AG08395 (cell line): ENCODE results near the gene PLCD3.

Experiments
- DNase-seq: peaks from one replicate; pipeline ENCODE4 v3.0.0; 2012; ENCODE audit warnings: mixed read lengths, low spot score

PLCD3 gene, protein sequence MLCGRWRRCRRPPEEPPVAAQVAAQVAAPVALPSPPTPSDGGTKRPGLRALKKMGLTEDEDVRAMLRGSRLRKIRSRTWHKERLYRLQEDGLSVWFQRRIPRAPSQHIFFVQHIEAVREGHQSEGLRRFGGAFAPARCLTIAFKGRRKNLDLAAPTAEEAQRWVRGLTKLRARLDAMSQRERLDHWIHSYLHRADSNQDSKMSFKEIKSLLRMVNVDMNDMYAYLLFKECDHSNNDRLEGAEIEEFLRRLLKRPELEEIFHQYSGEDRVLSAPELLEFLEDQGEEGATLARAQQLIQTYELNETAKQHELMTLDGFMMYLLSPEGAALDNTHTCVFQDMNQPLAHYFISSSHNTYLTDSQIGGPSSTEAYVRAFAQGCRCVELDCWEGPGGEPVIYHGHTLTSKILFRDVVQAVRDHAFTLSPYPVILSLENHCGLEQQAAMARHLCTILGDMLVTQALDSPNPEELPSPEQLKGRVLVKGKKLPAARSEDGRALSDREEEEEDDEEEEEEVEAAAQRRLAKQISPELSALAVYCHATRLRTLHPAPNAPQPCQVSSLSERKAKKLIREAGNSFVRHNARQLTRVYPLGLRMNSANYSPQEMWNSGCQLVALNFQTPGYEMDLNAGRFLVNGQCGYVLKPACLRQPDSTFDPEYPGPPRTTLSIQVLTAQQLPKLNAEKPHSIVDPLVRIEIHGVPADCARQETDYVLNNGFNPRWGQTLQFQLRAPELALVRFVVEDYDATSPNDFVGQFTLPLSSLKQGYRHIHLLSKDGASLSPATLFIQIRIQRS

DNA sequence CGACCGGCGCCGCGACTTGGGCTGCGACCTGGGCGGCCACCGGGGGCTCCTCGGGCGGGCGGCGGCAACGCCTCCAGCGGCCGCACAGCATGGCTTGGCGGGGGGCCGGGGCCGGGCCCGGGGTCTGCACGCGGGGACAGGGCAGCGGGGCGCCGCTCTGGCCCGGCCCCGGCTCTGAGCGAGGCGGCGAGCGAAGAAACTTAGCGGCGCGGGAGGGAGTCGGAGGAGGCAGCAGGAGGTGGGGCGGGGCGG is at the start of gene PLCD3:
TSS of gene PLCD3 (minus strand) at position 196 of the 252 bp plus-strand sequence. CDS start at position 91, 105 bp downstream.
- DNase-seq: no peak

DNA sequence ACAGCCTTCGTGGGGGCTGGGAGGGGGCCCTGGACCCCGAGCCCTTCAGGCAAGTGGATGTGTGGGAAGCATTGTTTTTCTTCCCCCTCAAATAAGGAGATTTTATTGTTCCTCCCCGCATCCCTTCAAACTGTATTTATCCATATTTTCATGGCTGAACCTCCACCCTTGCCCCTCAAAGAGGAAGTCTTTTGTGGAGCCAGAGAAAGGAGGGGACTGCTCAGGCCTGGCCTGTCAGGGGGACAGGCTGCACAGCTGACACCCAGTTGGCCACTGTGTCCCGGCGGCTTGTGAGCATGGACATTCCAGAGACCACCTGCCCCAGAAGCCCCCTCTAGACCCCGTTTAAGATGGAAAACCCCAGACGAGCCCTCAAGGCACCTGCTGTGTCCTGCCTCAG is 45.2 kb upstream of the PLCD3 start:
- DNase-seq: no peak

DNA sequence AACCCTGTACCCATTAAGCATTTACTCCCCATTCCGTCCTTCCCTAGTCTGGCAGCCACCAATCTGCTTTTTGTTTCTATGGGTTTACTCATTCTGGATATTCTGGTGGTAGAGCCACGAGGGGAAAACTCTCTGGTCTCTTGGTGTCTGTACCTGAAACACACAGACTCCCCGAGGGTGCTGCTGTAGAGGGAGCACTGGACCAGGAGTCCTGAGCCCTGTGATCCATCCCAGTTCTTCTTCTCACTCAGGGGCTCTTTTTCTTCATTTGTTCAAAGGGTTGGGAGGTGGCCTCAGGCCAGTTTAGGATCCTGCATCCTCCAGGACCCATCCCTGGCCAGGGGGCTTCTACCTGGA is 43.4 kb upstream of the PLCD3 start:
- no peak for DNase-seq

DNA sequence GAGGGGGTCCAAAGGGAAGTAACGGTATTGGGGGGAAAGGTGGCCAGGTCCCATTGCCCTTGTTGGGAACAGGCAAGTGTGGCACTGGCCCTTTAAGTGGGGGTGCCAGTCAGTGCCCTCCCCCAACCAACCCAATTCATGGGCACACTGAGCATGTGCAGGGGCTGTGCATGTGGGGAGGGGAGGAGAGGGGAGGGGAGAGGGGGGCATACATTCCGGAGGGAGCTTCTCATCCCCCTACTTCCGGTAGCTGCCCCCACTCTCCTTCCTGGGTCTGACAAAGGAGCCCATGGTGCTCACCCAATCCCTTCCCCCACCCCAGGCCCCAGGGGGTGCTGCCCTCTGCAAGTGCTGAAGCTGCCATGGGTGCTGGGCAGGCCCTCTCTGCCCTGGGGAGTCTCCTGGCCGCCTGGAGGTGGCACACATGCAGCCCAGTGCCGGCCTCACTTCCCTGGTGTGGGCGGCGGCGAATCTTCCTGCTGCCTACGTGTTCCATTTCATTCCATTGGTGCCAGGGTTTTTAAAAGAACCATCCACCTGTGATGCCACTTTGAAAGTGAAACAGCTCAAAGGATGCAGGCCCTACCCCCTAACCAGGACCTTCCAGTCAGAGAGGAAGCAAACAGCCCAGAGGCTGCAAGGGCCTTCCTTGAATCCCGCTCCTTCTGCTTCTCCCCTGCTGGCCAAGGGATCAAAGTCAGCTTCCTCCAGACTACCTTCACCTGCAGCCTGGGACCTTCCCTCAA is 40.4 kb upstream of the PLCD3 start:
- DNase-seq: peak; percentile 85

DNA sequence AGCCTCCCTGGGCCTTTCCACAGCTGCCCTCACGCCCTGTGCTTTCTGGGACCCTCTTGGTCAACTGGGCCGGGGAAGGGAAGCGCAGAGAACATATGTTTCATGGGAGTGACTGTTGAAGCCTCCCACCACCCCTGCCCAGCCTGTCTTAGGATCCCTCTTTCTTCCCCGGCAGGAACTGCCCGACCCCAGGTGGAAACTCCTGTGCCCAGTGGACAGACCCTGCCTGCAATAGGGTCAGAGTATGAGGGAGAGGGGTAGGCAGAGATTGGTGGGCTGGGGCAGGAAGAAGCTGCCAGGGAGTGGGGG is 39.9 kb upstream of the PLCD3 start:
- DNase-seq: no peak

DNA sequence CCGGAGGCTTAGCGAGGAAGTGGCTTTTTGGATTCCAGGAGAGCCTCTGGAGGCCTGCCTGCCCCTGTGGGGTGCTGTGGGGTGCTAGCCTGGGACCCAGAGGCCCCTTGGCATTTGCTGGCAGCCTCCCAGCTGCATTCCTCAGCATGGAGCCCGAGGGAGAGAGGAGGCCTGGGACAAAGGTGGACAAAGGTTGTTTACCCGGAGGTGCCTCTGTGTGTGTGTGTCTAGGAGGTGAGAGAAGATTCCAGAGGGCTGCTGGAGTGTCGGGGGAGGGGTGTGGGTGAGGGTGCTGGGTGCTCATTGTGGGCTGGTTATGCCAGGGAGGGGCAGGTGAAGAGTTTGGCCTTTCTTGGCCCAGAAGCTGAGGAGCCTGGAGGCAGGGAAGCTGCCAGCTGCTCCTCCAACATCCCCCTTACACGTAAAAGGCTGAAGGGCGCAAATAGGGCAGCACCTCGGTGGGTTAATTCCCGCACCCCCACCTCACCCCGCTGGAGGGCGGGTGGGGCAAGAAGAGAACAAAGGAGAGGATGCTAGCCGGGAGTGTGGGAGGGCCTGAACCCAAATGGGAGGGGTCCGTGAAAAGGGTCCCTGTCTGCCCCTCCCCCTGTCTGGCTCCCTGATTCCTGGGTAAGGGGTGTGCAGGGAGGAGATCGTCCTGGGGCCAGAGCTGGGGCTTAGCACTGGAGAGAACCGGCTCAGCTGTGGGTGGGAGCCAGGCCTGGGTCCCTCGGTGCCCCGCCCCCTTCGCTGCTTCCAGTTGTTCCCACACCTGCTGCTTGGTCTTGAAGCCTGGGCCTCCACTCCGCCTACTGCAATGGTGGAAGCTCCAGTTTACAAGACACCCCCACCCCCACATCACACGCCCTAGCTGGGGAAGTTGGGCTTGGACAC is 39.3 kb upstream of the PLCD3 start:
- peak; percentile 35 for DNase-seq

DNA sequence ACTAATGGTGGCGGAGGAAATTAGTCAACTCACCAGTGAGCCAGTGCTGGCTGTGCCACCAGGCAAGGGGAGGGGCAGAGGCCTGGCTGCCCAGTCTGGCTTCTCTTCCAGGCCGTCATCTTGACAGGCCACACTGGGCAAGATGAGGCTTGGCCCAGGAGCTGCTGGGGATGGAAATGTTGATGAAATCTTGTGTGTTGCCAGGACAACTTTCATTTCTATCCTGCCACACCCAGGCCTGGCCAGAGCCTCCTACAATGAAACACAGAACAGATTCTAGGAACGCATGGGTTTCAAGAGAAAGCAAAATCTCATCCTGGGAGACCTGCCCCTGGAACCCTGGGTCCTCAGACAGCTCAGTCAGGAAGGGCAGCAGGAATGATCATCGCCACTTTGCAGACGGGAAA is 38.6 kb upstream of the PLCD3 start:
- DNase-seq: peak; percentile 90

DNA sequence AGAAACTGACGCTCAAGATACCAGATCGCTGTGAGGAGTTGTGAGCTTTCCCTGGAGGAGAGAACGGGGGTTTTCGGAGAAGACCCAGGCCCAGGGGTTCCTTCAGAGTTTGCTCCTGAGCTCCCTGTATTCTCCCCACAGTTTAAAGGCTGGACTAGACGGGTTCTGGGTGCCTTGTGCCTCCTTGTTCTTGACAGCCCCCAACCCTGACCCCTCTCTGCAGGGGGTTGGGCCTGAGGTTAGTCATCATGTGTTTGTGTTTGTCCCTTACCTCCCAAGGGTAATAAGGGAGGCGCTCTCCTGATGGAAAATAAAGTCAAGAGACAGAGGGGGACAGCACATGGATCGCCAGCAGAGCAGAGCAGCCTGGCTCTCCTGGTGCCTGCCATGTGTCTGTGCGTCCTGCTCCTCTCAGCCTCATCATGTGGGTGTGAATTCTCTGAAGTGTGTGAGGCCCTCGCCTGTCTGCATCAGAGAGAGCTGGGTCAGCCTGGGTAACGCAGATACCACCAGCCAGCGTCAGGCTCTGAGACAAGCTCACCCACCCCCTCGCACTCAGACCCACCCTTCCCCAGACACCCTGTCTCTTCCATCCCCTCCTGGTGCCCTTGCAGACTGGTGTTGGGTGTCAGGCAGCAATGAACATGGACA is 38.1 kb upstream of the PLCD3 start:
- no peak for DNase-seq

DNA sequence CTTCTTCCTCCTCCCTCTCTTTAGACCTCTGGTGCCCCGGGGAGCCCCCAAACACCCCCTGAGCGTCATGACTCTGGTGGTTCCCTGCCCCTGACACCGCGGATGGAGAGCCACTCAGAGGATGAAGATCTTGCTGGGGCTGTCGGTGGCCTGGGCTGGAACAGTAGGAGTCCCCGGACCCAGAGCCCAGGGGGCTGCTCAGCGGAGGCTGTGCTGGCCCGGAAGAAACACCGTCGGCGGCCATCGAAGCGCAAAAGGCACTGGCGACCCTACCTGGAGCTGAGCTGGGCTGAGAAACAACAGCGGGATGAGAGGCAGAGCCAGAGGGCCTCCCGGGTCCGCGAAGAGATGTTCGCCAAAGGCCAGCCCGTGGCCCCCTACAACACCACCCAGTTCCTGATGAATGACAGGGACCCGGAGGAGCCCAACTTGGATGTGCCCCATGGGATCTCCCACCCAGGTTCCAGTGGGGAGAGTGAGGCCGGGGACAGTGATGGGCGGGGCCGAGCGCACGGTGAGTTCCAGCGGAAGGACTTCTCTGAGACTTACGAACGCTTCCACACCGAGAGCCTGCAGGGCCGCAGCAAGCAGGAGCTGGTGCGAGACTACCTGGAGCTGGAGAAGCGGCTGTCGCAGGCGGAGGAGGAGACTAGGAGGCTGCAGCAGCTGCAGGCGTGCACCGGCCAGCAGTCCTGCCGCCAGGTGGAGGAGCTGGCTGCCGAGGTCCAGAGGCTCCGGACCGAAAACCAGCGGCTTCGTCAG is 36.9 kb upstream of the PLCD3 start:
- no peak for DNase-seq

DNA sequence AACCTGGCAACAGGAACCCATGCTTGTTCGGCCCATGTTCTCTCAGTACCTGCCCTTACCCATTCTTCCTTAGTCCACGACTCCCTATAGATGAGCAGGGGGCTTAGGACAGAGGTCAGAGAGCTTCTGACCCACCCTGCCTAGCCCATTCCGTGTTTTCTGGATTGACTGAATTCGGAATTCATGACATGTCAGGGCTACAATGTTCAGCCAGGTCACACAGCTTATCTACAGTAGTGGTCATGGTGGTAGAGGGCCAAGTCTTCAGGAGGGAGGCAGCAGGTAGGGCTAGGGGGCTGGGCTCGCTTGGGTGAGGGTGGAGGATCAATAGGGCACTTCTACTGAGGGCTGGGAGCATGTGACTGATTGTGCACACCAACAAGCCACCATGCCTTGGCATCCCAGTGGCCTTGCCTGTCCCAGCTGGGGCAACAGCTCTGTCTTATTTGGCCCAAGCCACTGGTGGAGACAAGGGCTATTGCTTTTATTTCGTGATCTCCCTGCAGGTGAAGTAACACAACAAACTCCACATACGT is 32.5 kb upstream of the PLCD3 start:
- no peak for DNase-seq

DNA sequence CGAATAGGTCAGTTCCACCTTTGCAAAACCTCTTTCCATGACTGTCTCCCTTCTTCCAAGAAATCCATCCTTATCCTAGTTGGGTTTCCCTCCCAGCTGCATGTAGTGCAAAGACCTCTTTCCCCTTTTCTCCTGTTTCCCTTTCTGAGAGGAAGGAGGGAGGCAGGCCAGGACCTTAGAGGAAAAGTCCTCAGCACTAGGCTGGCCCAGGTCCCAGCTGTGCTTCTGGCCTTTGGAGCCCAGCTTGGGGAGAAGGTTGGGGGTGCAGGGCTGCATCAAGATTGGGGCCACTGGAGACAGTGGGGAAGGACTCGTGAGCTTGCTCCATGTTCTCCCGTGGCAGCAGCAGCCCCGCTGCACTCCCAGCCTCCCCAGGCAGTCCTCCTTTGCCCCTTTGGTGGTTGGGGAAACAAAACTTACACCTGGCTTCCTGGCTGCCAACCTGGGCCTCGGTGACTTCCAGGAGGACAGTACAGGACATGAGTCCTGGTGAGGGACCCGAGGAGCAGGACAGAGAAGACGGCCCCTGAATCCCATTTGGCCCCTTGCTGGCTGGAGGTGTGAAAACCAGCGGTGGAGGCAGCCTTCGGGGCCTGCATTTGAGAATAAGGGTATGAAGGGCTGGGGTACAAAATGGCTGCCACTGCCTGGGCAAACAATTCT is 29.8 kb upstream of the PLCD3 start:
- no peak for DNase-seq

DNA sequence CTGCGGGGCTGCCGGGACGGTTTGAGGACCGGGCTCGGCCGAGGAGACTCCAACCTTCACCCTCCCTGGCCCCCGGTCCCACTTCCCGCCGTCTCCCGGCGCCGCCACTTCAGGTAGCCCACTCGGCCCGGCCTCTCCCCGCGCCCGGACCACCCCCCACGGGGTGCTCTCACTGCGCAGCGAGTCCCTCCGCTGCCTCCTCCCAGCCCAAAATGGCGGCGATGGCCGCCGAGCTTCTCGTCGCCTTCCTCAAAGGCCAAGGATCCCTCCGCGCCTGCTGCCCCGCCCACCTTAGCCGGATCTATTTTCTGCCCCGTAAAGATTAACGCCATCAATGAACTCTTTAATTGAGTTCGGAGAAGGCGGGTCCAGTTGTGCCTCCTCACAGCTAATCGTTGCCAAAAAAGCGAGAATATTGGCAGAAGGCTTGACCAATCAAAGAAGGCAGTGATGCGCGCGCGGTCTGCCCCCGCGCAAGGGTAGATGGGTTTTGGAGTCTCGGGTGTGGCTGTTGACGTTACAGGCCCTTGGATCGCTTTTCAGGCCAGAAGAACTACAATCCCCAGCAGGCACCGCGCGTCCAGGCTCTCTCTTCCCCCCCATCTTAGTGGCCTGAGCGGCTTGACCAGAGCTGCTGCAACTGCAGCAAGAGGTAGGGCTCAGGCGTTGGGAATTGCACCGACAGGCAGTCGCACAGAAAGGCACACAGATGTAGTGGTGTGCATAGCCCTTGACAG is 29.1 kb upstream of the PLCD3 start, which contains the start of gene HEXIM2:
TSS of gene HEXIM2 (plus strand) at position 588 of the 737 bp plus-strand sequence. CDS start 919 bp downstream, outside the sequence.
- peak; percentile 98 for DNase-seq

DNA sequence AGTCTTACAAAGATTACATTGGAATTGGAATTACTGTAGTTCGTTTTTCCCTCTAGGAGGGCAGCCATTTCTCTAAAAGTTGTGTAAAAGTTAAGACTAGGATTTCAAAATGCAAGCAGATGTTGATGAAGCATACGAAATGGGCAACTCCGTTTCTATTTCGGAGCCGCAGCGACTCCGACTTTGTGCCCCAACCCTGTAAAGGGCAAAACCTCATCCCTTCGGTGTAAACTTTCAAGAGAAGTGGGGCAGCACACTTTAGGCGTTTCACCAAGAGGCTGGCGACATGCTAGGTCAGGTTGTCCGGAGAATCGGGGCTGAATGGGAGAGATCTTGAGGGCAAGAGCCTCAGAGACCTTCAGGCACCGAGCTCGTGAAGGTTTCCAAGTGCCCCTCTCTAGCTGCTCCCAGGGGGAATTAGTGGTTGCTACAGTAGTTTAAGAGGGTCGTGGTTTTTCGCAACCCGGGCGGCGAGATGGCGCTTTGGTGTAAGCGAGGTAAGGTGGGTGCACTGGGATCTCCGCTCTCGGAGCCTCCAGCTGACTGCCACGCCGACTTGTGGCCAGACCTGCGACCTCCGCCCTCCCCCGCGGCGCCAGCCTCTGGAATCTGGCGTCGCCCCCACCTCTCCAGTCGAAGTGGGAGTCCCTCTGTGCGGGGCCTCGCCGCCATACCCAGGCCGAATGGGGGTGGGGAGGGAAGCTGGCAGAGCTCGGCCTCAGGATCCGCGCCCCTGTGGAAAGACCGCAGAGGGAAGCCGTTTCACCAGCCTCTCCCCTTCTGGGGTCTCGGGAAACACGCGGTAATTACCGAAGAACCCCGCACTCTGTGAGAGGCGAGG is 28.4 kb upstream of the PLCD3 start:
- DNase-seq: peak; percentile 53

DNA sequence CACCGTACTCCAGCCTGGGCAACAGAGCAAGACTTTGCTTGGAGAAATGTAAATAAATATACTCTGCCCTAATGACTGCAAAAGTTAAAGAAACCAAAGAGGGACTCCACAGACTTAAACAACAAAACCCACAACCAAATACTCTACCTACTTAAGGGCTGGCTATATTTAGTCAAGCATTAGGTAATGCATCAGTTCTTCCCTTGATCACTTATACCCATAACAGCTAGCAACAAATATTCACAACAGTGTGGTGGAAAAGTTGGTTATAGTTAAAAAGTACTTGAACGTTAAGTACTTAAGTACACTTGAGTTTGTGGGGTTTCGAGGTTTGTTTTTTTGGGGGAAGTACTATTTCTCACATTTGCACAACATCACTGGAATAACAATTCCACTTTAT is 23.9 kb upstream of the PLCD3 start:
- DNase-seq: no peak

DNA sequence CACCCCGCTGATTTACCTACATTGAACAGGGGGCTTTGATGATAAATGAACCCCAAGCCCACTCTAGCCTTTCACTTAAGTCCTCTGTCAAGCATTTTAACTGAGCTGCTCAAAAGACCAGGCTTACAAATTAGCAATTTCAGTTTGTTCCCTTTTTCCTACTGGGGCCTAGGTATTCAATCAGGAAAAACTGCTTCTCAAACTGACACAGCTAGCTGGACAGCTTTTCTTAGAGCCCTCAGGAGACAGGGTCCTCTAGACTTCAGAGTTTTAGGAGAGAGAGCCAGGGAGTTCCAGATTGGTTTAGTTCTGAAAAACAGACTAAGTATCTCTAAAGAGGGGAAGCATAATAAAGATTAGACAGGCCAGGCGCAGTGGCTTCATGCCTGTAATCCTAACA is 23.2 kb upstream of the PLCD3 start:
- no peak for DNase-seq

DNA sequence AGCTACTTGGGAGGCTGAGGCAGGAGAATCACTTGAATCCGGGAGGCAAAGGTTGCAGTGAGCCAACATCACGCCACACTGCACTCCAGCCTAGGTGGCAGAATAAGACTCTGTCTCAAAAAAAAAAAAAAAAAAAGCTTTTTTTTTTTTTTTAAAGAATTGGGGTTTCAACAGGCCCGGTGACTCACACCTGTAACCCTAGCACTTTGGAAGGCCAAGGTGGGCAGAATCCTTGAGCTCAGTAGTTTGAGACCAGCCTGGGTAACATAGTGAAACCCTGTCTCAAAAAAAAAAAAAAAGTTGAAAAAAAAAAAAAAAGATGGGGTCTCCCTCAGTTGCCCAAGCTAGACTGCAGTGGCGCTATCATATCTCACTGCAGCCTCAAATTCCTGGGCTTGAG is 22.7 kb upstream of the PLCD3 start:
- DNase-seq: no peak

DNA sequence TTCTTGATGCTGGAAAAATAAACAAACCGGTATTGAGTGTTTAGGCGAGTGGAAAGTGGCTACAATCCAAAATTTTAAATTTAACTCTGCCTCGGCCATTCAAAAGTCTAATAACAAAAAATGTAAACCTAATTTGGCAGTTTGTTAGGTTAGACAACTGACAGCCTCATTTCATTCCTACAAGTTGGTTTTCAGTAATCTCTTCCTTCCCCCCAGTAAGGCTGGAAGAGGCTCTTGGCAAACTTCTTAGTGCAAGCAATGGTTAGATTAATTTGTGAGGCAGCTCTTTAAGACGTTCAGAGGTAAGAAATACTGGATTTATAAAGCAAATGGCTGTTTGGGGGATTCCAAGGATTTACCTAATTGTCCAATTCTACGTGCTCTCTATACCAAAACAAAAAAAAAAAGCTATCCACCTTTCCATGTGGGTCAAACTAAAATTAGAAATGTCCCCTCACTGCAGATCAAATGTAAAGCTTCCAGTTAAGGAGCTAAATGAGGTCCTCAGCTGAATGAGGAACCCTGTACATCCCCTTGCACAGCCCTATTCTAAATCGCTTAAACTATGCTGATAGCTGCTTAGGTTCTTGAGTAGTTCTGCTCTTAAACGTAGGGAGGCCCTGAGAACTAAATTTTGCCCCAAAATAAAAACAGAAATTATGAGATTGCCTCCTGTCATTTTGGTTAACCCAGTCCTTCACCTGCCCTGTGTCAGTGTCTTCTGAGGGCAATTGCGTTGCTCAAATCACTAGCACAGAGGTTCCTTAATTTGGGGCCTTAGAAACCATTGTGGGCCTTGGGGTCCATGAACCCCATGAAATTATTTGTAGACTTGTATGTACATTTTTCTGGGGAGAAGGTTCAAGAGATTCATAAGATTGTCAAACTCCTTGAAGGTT is 18.8 kb upstream of the PLCD3 start:
- DNase-seq: no peak
